ENCODE results near the gene ID2.

Gene ID2

DNA sequence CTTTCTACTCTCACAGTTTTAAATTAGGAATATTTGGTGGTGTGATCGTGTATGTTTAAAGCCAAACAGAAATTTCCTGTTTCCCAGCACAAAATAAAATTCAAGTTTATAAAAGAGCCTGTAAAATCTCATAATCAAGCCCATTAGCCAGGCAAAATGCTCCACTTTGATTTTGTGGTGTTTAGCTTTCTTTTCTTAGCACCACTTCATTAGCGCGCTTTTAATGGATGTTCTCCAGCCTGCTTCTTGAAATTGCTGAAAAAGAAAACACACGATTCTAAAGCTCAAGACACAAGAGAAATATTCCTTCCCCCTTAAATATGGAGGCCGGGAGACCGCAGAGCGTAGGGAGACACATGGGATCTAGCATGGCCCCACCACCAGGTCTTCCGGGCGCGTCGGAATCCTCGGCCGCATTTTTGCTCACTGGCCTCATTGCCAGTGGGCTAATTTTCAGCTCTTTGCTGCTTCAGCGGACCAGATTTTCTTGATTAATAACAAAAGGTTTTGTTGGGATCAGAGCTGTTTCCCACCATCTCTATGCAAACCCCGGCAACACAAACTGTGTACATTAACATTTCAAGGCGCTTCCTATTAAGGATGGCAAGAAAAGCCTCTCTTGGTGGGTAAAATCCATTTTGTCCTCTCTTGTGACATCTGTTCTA, 40.4 kb upstream of the ID2 start:
- POLR2A ChIA-PET: no interaction called here
- Histone ChIP-seq H3K4me1 (ENCODE audit: control insufficient read depth, insufficient read depth, low read length) (no peaks in the 10 kb centered on the region), H3K36me3 (ENCODE audit: control insufficient read depth in 2 of 2, insufficient read depth in 1 of 2, low read length in 2 of 2) (no peaks in the 10 kb centered on the region), H3K9me3 (ENCODE audit: control insufficient read depth, insufficient read depth, low read depth, low read length) (no peaks in the 10 kb centered on the region), H3K4me3 (ENCODE audit: low read depth, low read length) (no peak overlapping the region), H3K27ac (ENCODE audit: extremely low read depth, low read depth, low read length) (no peak overlapping the region)
- TF ChIP-seq ZNF184 (tag by site-specific recombination; IDR thresholded peaks at IDR 0.05): no peak
- TF ChIP-seq ZNF830 (tag by site-specific recombination; IDR thresholded peaks at IDR 0.05; ENCODE audit: low read depth): no peak
- no peak for TF ChIP-seq SP2 (tag by site-specific recombination; IDR thresholded peaks at IDR 0.05)
- TF ChIP-seq GLI4 (tag by site-specific recombination; IDR thresholded peaks at IDR 0.05): no peak
- TF ChIP-seq ZSCAN23 (tag by site-specific recombination; IDR thresholded peaks at IDR 0.05): no peak
- no peak for TF ChIP-seq ZSCAN30 (tag by site-specific recombination; IDR thresholded peaks at IDR 0.05)
- TF ChIP-seq, protein P1, sequence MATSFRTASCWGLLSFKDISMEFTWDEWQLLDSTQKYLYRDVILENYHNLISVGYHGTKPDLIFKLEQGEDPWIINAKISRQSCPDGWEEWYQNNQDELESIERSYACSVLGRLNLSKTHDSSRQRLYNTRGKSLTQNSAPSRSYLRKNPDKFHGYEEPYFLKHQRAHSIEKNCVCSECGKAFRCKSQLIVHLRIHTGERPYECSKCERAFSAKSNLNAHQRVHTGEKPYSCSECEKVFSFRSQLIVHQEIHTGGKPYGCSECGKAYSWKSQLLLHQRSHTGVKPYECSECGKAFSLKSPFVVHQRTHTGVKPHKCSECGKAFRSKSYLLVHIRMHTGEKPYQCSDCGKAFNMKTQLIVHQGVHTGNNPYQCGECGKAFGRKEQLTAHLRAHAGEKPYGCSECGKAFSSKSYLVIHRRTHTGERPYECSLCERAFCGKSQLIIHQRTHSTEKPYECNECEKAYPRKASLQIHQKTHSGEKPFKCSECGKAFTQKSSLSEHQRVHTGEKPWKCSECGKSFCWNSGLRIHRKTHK (tag by site-specific recombination; IDR thresholded peaks at IDR 0.05): no peak
- no peak for TF ChIP-seq ZNF571 (tag by site-specific recombination; IDR thresholded peaks at IDR 0.05)
- TF ChIP-seq ZNF302 (tag by site-specific recombination; IDR thresholded peaks at IDR 0.05; ENCODE audit: low read depth): no peak
- TF ChIP-seq ZNF623 (tag by site-specific recombination; IDR thresholded peaks at IDR 0.05): no peak
- no peak for TF ChIP-seq REPIN1 (tag by site-specific recombination; IDR thresholded peaks at IDR 0.05; ENCODE audit: low read depth)
- no peak for TF ChIP-seq ZNF76 (tag by site-specific recombination; IDR thresholded peaks at IDR 0.05; ENCODE audit: borderline replicate concordance, low read depth)
- TF ChIP-seq ZNF529 (tag by site-specific recombination; IDR thresholded peaks at IDR 0.05; ENCODE audit: insufficient replicate concordance): no peak
- TF ChIP-seq SALL2 (tag by site-specific recombination; IDR thresholded peaks at IDR 0.05; ENCODE audit: borderline replicate concordance): no peak
- CTCF ChIA-PET: no interaction called here

DNA sequence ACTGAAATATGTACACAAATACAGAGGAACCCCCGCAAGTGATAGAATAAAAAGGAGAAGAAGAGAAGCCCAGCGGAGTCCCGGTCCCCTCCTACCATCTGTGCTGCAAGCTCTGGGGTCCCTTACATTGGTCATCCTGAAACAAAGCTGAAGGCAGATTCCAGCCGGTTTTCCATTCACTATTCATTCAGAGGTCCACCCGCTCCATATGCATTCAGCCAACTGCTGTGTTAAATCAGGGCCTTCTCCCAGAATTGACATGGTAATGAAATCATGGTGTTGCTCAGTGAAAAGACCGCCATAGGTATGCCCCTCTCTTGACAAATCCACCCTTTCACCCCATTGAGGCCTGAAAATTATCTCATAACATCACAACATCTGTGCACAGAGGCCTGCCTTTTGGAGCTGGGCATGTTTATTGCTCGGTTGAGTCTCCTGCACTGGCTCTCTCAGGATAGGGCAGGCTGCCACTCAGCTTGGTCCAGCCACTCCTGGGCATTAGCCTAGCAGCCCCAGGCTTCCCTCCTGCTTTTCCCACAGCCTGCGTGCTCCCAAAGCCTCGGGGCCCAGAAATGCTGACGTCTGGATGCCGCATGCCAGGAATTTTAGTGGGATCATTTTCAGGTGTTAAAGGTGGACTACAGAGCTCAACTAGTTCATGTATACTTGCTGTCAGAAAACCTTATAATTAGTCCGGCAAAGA, 39.3 kb upstream of the ID2 start:
- no peaks in the 10 kb centered on the region for H3K9me3 ChIP-seq (ENCODE audit: control insufficient read depth, insufficient read depth, low read depth, low read length)
- ChIA-PET POLR2A (no interaction called here), CTCF (no interaction called here)
- no peak overlapping the region for H3K4me3 ChIP-seq (ENCODE audit: low read depth, low read length)
- no peaks in the 10 kb centered on the region for H3K36me3 ChIP-seq (ENCODE audit: control insufficient read depth in 2 of 2, insufficient read depth in 1 of 2, low read length in 2 of 2)
- no peaks in the 10 kb centered on the region for H3K4me1 ChIP-seq (ENCODE audit: control insufficient read depth, insufficient read depth, low read length)
- TF ChIP-seq, protein P2, sequence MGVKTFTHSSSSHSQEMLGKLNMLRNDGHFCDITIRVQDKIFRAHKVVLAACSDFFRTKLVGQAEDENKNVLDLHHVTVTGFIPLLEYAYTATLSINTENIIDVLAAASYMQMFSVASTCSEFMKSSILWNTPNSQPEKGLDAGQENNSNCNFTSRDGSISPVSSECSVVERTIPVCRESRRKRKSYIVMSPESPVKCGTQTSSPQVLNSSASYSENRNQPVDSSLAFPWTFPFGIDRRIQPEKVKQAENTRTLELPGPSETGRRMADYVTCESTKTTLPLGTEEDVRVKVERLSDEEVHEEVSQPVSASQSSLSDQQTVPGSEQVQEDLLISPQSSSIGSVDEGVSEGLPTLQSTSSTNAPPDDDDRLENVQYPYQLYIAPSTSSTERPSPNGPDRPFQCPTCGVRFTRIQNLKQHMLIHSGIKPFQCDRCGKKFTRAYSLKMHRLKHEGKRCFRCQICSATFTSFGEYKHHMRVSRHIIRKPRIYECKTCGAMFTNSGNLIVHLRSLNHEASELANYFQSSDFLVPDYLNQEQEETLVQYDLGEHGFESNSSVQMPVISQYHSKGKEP (tag by site-specific recombination; IDR thresholded peaks at IDR 0.05): no peak
- TF ChIP-seq, protein P3, sequence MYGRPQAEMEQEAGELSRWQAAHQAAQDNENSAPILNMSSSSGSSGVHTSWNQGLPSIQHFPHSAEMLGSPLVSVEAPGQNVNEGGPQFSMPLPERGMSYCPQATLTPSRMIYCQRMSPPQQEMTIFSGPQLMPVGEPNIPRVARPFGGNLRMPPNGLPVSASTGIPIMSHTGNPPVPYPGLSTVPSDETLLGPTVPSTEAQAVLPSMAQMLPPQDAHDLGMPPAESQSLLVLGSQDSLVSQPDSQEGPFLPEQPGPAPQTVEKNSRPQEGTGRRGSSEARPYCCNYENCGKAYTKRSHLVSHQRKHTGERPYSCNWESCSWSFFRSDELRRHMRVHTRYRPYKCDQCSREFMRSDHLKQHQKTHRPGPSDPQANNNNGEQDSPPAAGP (tag by site-specific recombination; IDR thresholded peaks at IDR 0.05): no peak
- no peak overlapping the region for H3K27ac ChIP-seq (ENCODE audit: extremely low read depth, low read depth, low read length)
